GM12875 (cell line): Measurements from ENCODE around the gene ARHGEF19.

Experiments used
- H3K4me3 ChIP-seq: one replicate; pipeline ENCODE4 v1.5.1; 2011; ENCODE audit warnings: low read depth, low read length, control low read depth
- CTCF ChIP-seq: IDR thresholded peaks from 2 replicates; pipeline ENCODE4 v1.5.1; 2011; ENCODE audit warnings: low read depth, mild to moderate bottlenecking, control low read depth, inconsistent platforms, low read length, moderate library complexity, borderline replicate concordance; ENCODE audit not compliant: insufficient read depth

Gene ARHGEF19

GRCh38 chr1:16254263-16254928 is 41.9 kb upstream of the ARHGEF19 start:
- no peak for TF ChIP-seq CTCF
- no peak overlapping the region for H3K4me3 ChIP-seq

GRCh38 chr1:16253332-16253922 is 41.0 kb upstream of the ARHGEF19 start:
- H3K4me3 ChIP-seq: no peak overlapping the region
- TF ChIP-seq CTCF: no peak

- H3K4me3 ChIP-seq: no peak overlapping the region
- TF ChIP-seq CTCF: no peak
Measured at GRCh38 chr1:16252912-16253311, 40.5 kb upstream of the ARHGEF19 start.

GRCh38 chr1:16251381-16251780 is 38.9 kb upstream of the ARHGEF19 start:
- H3K4me3 ChIP-seq: no peak overlapping the region
- TF ChIP-seq CTCF: no peak

- no peak for TF ChIP-seq CTCF
- no peak overlapping the region for H3K4me3 ChIP-seq
Measured at GRCh38 chr1:16250524-16251251, 38.2 kb upstream of the ARHGEF19 start.

GRCh38 chr1:16249596-16250241 is 37.3 kb upstream of the ARHGEF19 start:
- no peak for TF ChIP-seq CTCF
- H3K4me3 ChIP-seq: no peak overlapping the region
